ENCODE data around the gene CTIF. TPM values are rescaled to one million over a fixed set of nuclear protein-coding genes. Genes with fewer than 3 reads are reported as not detected.

Gene CTIF
- polyA plus RNA-seq, 1 of the 3 experiments (the other 2 are of a cell fraction): 47.2 TPM

GRCh38 chr18:48741866-48742265 lies 203.0 kb downstream of the CTIF start:
- Histone ChIP-seq H3K4me3 (ENCODE audit: low read depth in 2 of 2, low read length in 1 of 2) (no peak overlapping the region), H3K27me3 (ENCODE audit: insufficient read depth) (no peaks in the 10 kb centered on the region), H2AFZ (ENCODE audit: low read depth) (no peak overlapping the region), H3F3A (replicated peaks; ENCODE audit: insufficient read depth) (no peaks in the 10 kb centered on the region), H3K9ac (no peak overlapping the region), H3K9me2 (no peaks in the 10 kb centered on the region), H3K36me3 (replicated peaks in 1 of 2; ENCODE audit: control insufficient read depth in 1 of 2, insufficient read depth in 2 of 2, low read length in 1 of 2) (peaks cover 4 to 6% of the 10 kb centered on the region in 2 experiments), H3K79me2 (ENCODE audit: insufficient read depth) (peaks cover 10% of the 10 kb centered on the region; the same call in 1 of the 2 replicates), H3K4me1 (ENCODE audit: control insufficient read depth in 1 of 2, insufficient read depth in 2 of 2, low read depth in 1 of 2, low read length in 1 of 2) (peaks cover 0 to 54% of the 10 kb centered on the region in 2 experiments; a peak in 2 of 4 replicates), H3K9me3 (no peaks in the 10 kb centered on the region), H3K27ac (ENCODE audit: low read depth in 2 of 2, low read length in 1 of 2) (peak overlapping the region in 1 of 2 experiments; percentile 88; a peak in 2 of 4 replicates), H3K4me2 (no peak overlapping the region), H4K20me1 (ENCODE audit: insufficient read depth) (peaks cover 4% of the 10 kb centered on the region; the same call in 1 of the 2 replicates)
- TF ChIP-seq NRF1 (IDR thresholded peaks at IDR 0.05; ENCODE audit: low read depth, low read length): no peak
- TF ChIP-seq NFIC (IDR thresholded peaks at IDR 0.05; ENCODE audit: borderline replicate concordance): no peak
- TF ChIP-seq MAX (IDR thresholded peaks at IDR 0.05; ENCODE audit: low read depth): no peak
- TF ChIP-seq GABPA (IDR thresholded peaks at IDR 0.05; ENCODE audit: low read depth): no peak
- TF ChIP-seq FOSL2 (IDR thresholded peaks at IDR 0.05; ENCODE audit: borderline replicate concordance, low read depth): no peak
- TF ChIP-seq RFX5 (IDR thresholded peaks at IDR 0.05; ENCODE audit: low read length): no peak
- no peak for TF ChIP-seq FOXM1 (IDR thresholded peaks at IDR 0.05; ENCODE audit: low read depth)
- 97% methylated on average over 6 of the region's 6 CpGs for WGBS (ENCODE audit: low lambda C conversion rate)
- ChIA-PET POLR2A (interaction anchor here (0.7 kb wide), 1 partner anchor 124 kb away, joined by 5 read pairs; no protein-coding TSS in a partner anchor), CTCF (interaction anchor here (1.0 to 1.2 kb wide), 3 partner anchors 9 to 186 kb away, joined by 3 to 6 read pairs (median 3); no protein-coding TSS in a partner anchor)
- no peak for DNase-seq

- CTCF ChIA-PET: interaction anchor here (1.0 to 1.2 kb wide), 3 partner anchors 8 to 185 kb away, joined by 3 to 6 read pairs (median 3); no protein-coding TSS in a partner anchor
These were observed 203.5 kb downstream of the CTIF start for GRCh38 chr18:48742304-48742703.

More at GRCh38 chr18:48742304-48742703, 203.5 kb downstream of the CTIF start:
- no peaks in the 10 kb centered on the region for H3K9me3 ChIP-seq
- TF ChIP-seq EZH2phosphoT487 (IDR thresholded peaks at IDR 0.05; ENCODE audit: borderline replicate concordance, low read depth): no peak
- no peak for TF ChIP-seq USF1 (IDR thresholded peaks at IDR 0.05; ENCODE audit: borderline replicate concordance, low read depth)
- TF ChIP-seq POLR2AphosphoS5 (IDR thresholded peaks at IDR 0.05; ENCODE audit: low read depth, low read length): no peak
- no peak for TF ChIP-seq CTCF (IDR thresholded peaks at IDR 0.05)
- TF ChIP-seq RFX5 (IDR thresholded peaks at IDR 0.05; ENCODE audit: low read length): no peak
- H3K36me3 ChIP-seq (replicated peaks in 1 of 2; ENCODE audit: control insufficient read depth in 1 of 2, insufficient read depth in 2 of 2, low read length in 1 of 2): peaks cover 4 to 6% of the 10 kb centered on the region in 2 experiments
- no peak overlapping the region for H3K9ac ChIP-seq
- no peak overlapping the region for H3K4me3 ChIP-seq (ENCODE audit: low read depth in 2 of 2, low read length in 1 of 2)
- WGBS (ENCODE audit: low lambda C conversion rate): 91% methylated on average over 9 of the region's 9 CpGs
- peaks cover 4% of the 10 kb centered on the region; the same call in 1 of the 2 replicates for H4K20me1 ChIP-seq (ENCODE audit: insufficient read depth)
- H3K4me1 ChIP-seq (ENCODE audit: control insufficient read depth in 1 of 2, insufficient read depth in 2 of 2, low read depth in 1 of 2, low read length in 1 of 2): peaks cover 0 to 53% of the 10 kb centered on the region in 2 experiments; a peak in 2 of 4 replicates
- H3F3A ChIP-seq (replicated peaks; ENCODE audit: insufficient read depth): no peaks in the 10 kb centered on the region
- H2AFZ ChIP-seq (ENCODE audit: low read depth): no peak overlapping the region
- no peak for DNase-seq
- no peaks in the 10 kb centered on the region for H3K9me2 ChIP-seq
- no peaks in the 10 kb centered on the region for H3K27me3 ChIP-seq (ENCODE audit: insufficient read depth)
- peak overlapping the region in 1 of 2 experiments; percentile 88; a peak in 2 of 4 replicates for H3K27ac ChIP-seq (ENCODE audit: low read depth in 2 of 2, low read length in 1 of 2)
- H3K79me2 ChIP-seq (ENCODE audit: insufficient read depth): peaks cover 6% of the 10 kb centered on the region; the same call in 1 of the 2 replicates
- H3K4me2 ChIP-seq: no peak overlapping the region
- POLR2A ChIA-PET: no interaction called here

Measured in SK-N-SH (cell line).